SK-N-SH (cell line): Measurements from ENCODE around the gene PRRC2B. TPM values are rescaled to one million over a fixed set of nuclear protein-coding genes. Genes with fewer than 3 reads are reported as not detected.

ENCODE experiments used
- polyA plus RNA-seq, 3 experiments: library from polyadenylated mRNA; depleted of rRNA; stranded (reverse); fragments of >200 nt; gene quantifications; 2 replicates each; pipeline ENCODE4 v1.2.3, GENCODE V29; 2012
- small RNA-seq, 7 experiments: library from RNA; depleted of rRNA; stranded (forward); fragments of <200 nt; gene quantifications; one replicate each; pipeline ENCODE3, GENCODE V24; 2012

Gene PRRC2B
- polyA plus RNA-seq, 1 of the 3 experiments (the other 2 are of a cell fraction): 26.3 TPM

Small RNA genes within 50 kb of the gene (small RNA-seq; reads per million reads assigned to genes)
- gene SNORD62A: 0 to 1.5 (median 0) reads per million in 7 experiments
- 0 to 2.4 (median 0.39) reads per million in 7 experiments for gene SNORD62B

Other genes with a start within 250 kb of the PRRC2B start
- 1.0 and 1.5 TPM in 2 replicates for gene FAM78A, start 117.6 kb upstream of the PRRC2B start, polyA plus RNA-seq (2012; rRNA removed)
- gene PLPP7, start 104.4 kb upstream of the PRRC2B start, polyA plus RNA-seq (2012; rRNA removed): 8.6 and 8.8 TPM in 2 replicates
- 34.8 and 44.5 TPM in 2 replicates for gene POMT1, start 108.8 kb downstream of the PRRC2B start, polyA plus RNA-seq (2012; rRNA removed)
- 30.9 and 32.9 TPM in 2 replicates for gene UCK1, start 137.2 kb downstream of the PRRC2B start, polyA plus RNA-seq (2012; rRNA removed)
- gene PRRT1B, start 151.4 kb downstream of the PRRC2B start, polyA plus RNA-seq (2012; rRNA removed): not detected in 2 replicates